Thymus (tissue), 11 donors: ENCODE data around the gene CCDC50. TPM values are rescaled to one million over a fixed set of nuclear protein-coding genes. Genes with fewer than 3 reads are reported as not detected.

Experiments
- DNase-seq, 9 donors: peaks; one replicate each; pipeline ENCODE4 v3.0.0-alpha.2; 2013; ENCODE audit warnings: low spot score in 9 of 9, low read depth in 6 of 9, missing footprints in 1 of 9
- H3K27ac ChIP-seq, 2 donors: one replicate each; pipeline ENCODE4 v1.5.1; 2013; ENCODE audit warnings: control low read depth in 1 of 2, low read depth in 1 of 2, low read length in 1 of 2, mild to moderate bottlenecking in 1 of 2, moderate library complexity in 1 of 2
- H3K27me3 ChIP-seq, 2 donors: one replicate each; pipeline ENCODE4 v1.5.1; 2013; ENCODE audit warnings: low read length in 1 of 2; ENCODE audit not compliant: control insufficient read depth in 2 of 2, insufficient read depth in 1 of 2
- H3K36me3 ChIP-seq, 2 donors: one replicate each; pipeline ENCODE4 v1.5.1; 2013; ENCODE audit warnings: low read length in 1 of 2, mild to moderate bottlenecking in 1 of 2, moderate library complexity in 1 of 2; ENCODE audit not compliant: control insufficient read depth in 2 of 2, insufficient read depth in 2 of 2
- H3K4me1 ChIP-seq, 2 donors: one replicate each; pipeline ENCODE4 v1.5.1; 2013; ENCODE audit warnings: low read length in 2 of 2; ENCODE audit not compliant: control insufficient read depth in 2 of 2, insufficient read depth in 2 of 2
- H3K4me3 ChIP-seq, 2 donors: one replicate each; pipeline ENCODE4 v1.5.1; 2013; ENCODE audit warnings: low read length in 2 of 2, control low read depth in 1 of 2, mild to moderate bottlenecking in 1 of 2
- H3K9me3 ChIP-seq, 2 donors: one replicate each; pipeline ENCODE4 v1.5.1; 2013; ENCODE audit warnings: low read length in 1 of 2, mild to moderate bottlenecking in 1 of 2; ENCODE audit not compliant: control insufficient read depth in 2 of 2, insufficient read depth in 1 of 2
- WGBS: extraction: QIAGEN DNeasy Blood & Tissue Kit; methylation state at CpG from one replicate; pipeline ENCODE4 v1.1.7; 2013; 5-methylcytosine and 5-hydroxymethylcytosine counted together
- polyA plus RNA-seq: library from polyadenylated mRNA; stranded (reverse); fragments of 200-250 nt; gene quantifications from one replicate; pipeline ENCODE4 v1.2.3, GENCODE V29; 2013
- total RNA-seq: library from RNA; stranded (reverse); fragments of 120-200 nt; gene quantifications from one replicate; pipeline ENCODE4 v1.2.4, GENCODE V29; 2013
- donor health status: healthy.

CCDC50 gene
- total and polyA plus RNA-seq, 2 donors = 22.0 to 30.9 TPM

DNA sequence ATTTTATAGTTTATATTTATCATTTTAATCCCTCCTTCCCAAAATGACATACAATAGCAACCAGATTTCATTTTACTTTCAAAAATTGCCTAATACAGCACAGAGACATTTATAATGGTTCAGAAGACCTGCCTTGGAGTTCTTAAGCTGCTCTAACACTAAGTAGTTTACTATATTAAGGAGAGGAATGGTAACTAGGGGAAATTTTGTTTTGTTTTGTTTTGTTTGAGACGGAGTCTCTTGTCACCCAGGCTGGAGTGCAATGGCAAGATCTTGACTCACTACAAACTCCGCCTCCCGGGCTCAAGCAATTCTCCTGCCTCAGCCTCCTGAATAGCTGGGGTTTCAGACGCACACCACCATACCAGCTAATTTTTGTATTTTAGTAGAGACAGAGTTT is 22.8 kb upstream of the CCDC50 start:
- Histone ChIP-seq H3K9me3 (no peaks in the 10 kb centered on the region), H3K36me3 (no peaks in the 10 kb centered on the region), H3K4me1 (no peaks in the 10 kb centered on the region), H3K27me3 (no peaks in the 10 kb centered on the region), H3K27ac (no peak overlapping the region), H3K4me3 (no peak overlapping the region)
- WGBS = 97% methylated on average over 4 of the region's 4 CpGs
- DNase-seq = no peak

DNA sequence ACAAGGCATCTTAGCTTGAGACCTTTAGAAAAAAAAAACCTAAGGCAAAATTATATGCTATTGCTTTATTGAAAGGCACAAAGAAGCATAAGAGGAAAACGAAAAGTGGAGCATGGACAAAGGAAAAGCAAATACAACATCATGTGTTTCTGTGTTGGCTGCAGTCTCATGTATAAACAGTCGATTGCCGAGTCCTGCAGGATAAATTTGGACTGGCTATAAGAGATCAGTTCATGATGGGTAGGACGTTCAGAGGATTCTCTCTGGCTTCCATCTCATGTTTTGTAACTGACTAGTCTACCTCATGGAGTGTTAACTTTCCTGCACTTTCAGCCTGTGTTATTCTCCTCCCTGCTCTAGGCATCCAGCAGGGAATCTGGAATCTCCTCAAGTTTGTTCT is 21.9 kb upstream of the CCDC50 start:
- H3K9me3 ChIP-seq = no peaks in the 10 kb centered on the region
- 95% methylated on average over 4 of the region's 4 CpGs for WGBS
- no peak overlapping the region for H3K27ac ChIP-seq
- no peaks in the 10 kb centered on the region for H3K27me3 ChIP-seq
- no peaks in the 10 kb centered on the region for H3K36me3 ChIP-seq
- H3K4me3 ChIP-seq = no peak overlapping the region
- DNase-seq = no peak
- no peaks in the 10 kb centered on the region for H3K4me1 ChIP-seq

DNA sequence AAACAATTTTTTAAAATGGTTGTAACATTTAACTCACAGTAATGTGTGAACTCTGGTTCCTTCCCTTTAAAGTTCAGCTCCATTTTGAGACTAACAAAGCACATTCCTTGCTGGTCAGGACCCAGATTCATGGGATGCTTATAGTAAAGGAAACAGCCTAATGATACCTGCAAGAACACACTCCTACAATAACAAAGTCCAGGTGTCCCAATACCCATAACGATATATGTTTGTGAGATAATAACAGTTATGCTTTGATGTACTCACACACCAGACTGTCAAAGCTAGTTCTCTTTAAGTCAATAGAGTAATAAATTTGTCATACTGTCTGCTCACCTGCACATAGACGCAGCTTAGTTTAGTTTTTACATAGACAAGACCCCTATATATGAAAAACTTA is 15.9 kb upstream of the CCDC50 start:
- Histone ChIP-seq H3K27ac (no peak overlapping the region), H3K4me3 (no peak overlapping the region), H3K36me3 (no peaks in the 10 kb centered on the region), H3K4me1 (no peaks in the 10 kb centered on the region), H3K9me3 (peaks cover 0 to 7% of the 10 kb centered on the region in 2 donors), H3K27me3 (no peaks in the 10 kb centered on the region)
- DNase-seq = no peak
- WGBS = 96% methylated on average over 2 of the region's 2 CpGs

DNA sequence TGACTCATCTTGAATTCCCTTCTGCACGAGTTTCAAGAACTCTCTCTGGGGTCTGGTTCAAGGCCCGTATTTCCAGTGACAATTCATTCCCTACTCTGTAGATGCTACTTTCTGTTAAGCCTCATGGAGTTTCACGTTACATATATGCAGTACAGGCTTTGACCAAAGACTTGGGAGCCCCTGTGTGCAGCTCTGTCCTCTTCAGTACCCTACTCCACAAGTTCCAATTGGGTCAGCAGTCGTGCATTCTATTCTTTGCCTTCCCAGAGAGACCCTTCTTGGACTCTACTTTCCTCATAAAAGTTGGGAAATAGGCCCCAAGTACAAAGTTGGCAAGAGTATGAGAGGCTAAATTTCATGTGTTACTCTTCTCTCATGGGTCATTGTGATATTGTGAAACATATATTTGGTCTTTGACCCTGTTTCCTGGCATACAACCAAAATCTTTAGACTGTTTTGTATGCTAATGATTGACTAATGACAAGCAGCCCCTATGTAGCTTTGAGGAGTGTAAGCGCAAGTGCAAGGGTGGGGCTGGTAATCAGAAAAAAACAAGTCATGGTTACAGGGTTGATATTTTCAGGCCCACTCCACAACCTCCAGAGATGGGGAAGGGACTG is 15.0 kb upstream of the CCDC50 start:
- DNase-seq = no peak
- 88% methylated on average over 5 of the region's 5 CpGs for WGBS
- Histone ChIP-seq H3K27ac (no peak overlapping the region), H3K27me3 (no peaks in the 10 kb centered on the region), H3K4me3 (no peak overlapping the region), H3K9me3 (peaks cover 0 to 7% of the 10 kb centered on the region in 2 donors), H3K36me3 (no peaks in the 10 kb centered on the region), H3K4me1 (no peaks in the 10 kb centered on the region)

DNA sequence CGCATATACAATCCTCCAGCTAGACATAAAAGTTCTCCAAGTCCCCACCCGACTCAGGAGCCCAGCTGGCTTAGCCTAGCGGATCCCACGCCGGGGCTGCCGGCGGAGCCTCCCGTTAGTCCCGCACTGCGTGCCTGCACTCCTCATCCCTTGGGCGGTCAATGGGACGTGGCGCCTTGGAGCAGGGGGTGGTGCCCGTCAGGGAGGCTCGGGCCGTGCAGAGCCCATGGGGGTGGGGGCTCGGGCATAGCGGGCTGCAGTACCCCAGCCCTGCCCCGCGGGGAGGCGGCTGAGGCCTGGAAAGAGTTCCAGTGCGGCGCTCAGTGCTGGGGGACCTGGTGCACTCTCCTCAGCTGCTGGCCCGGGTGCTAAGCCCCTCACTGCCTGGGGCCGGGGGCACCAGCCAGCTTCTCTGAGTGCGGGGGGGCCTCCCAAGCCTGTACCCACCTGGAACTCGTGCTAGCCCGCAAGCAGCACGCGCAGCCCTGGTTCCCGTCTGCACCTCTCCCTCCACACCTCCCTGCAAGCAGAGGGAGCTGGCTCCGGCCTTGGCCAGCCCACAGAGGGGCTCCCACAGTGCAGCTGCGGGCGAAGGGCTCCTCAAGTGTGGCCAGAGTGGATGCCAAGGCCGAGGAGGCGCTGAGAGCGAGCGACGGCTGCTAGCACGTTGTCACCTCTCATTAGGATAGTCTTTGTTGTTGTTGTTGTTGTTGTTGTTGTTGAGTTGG is 12.2 kb upstream of the CCDC50 start:
- H3K4me3 ChIP-seq = no peak overlapping the region
- H3K27ac ChIP-seq = no peak overlapping the region
- no peaks in the 10 kb centered on the region for H3K4me1 ChIP-seq
- H3K36me3 ChIP-seq = no peaks in the 10 kb centered on the region
- no peak for DNase-seq
- 95% methylated on average over 40 of the region's 40 CpGs for WGBS
- peaks cover 0 to 7% of the 10 kb centered on the region in 2 donors for H3K9me3 ChIP-seq
- no peaks in the 10 kb centered on the region for H3K27me3 ChIP-seq

DNA sequence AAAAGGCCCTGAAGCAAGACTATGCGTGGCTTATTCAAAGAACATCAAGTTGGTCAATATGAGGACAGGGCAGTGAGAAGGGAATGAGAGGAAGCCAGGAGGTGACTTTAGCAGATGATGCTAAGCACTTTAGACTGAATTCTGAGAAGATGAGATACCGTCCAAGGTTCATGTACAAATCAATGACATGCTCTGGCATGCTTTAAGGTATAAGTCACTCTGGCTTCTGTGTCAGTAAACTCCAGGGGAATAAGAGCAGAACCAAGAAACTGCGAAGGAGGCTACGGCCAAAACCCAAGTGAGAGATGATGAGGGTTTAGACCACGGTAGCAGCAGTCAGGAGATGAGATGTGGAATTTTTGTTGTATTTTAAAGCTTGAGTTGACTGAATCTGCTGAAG is 8.9 kb upstream of the CCDC50 start:
- H3K27ac ChIP-seq = no peak overlapping the region
- H3K9me3 ChIP-seq = peaks cover 0 to 7% of the 10 kb centered on the region in 2 donors
- H3K4me1 ChIP-seq = no peaks in the 10 kb centered on the region
- H3K27me3 ChIP-seq = no peaks in the 10 kb centered on the region
- DNase-seq = no peak
- H3K4me3 ChIP-seq = no peak overlapping the region
- 84% methylated on average over 5 of the region's 5 CpGs for WGBS
- no peaks in the 10 kb centered on the region for H3K36me3 ChIP-seq

DNA sequence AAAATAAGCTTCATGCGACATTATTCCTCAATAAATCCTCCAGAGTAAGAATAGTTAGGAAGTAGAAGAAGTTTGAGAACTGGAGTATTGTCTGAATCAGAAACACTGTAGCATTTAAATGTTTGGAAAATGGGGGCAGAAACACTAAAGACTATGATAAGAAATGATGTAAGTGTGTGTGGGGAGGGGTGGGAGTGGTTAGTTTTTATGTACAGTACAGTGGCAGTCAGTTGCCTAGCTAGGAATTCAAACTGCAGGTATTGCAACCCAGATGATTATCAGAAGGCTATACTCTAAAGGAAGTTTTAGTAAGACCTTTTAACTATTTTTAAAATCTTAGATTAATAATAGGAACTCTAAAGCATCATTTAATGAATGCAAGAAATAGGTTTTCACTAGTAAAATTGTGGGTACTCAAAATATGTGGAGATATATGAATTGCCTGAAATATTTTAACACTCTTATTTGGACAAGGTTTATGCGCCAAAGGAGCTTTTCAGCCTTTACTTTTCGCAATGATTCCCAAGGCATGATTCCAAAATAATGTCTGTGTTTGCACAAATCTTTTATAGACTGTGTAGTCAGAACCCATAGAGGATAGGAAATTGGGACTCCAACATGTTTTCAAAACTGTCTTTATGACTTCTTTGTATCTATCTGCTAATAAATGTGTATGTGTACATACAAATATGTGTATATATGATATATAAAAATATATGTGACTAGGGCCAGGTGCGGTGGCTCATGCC is 8.0 kb upstream of the CCDC50 start:
- Histone ChIP-seq H3K27me3 (no peaks in the 10 kb centered on the region), H3K27ac (no peak overlapping the region), H3K36me3 (no peaks in the 10 kb centered on the region), H3K4me1 (no peaks in the 10 kb centered on the region), H3K9me3 (peaks cover 0 to 7% of the 10 kb centered on the region in 2 donors), H3K4me3 (no peak overlapping the region)
- WGBS = 97% methylated on average over 4 of the region's 4 CpGs
- DNase-seq = no peak

DNA sequence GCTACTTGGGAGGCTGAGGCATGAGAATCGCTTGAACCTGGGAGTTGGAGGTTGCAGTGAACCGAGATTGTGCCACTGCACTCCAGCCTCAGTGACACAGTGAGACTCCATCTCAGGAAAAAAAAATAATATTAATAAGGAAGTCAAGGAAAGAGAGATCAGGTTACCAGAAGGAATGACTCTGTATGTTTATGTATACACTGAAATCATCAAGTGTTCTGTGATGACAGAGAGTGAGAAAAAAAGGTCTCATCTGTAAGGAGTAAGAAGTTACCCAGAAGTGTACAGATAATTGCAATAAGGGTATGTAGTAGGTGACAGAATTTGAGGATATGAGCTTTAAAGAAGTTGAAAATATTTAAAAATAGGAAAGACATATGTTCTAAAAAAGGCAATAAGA is 4.3 kb upstream of the CCDC50 start:
- Histone ChIP-seq H3K36me3 (no peaks in the 10 kb centered on the region), H3K27me3 (peaks cover 0 to 3% of the 10 kb centered on the region in 2 donors), H3K27ac (no peak overlapping the region), H3K4me3 (no peak overlapping the region), H3K9me3 (no peaks in the 10 kb centered on the region), H3K4me1 (peaks cover 0 to 10% of the 10 kb centered on the region in 2 donors)
- DNase-seq = no peak
- WGBS = 96% methylated on average over 2 of the region's 2 CpGs

DNA sequence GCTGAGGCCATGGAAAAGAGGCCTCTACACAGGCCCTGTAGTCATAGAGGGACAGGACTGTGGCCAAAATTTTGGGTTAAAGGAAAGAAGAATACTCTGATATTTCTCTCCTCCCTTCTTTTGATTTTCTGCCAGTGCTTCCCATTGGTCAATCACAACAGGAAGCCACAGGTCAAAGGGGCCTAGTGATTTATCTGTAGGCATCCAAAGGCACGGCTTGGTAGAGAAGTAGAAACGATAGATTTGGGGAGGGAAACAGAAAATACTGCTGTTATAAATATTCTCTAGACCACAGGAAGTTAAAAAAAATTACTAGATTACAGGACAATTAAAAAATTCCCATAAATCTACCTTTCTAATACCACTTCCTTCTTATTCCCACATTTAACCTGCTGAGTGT is 1.7 kb upstream of the CCDC50 start:
- Histone ChIP-seq H3K4me3 (no peak overlapping the region), H3K27me3 (peaks cover 0 to 3% of the 10 kb centered on the region in 2 donors), H3K27ac (no peak overlapping the region), H3K9me3 (no peaks in the 10 kb centered on the region), H3K36me3 (no peaks in the 10 kb centered on the region), H3K4me1 (peaks cover 4 to 20% of the 10 kb centered on the region in 2 donors)
- WGBS = 67% methylated on average over 2 of the region's 2 CpGs
- no peak for DNase-seq
